Measurements from ENCODE around the gene STK33. TPM values are rescaled to one million over a fixed set of nuclear protein-coding genes. Genes with fewer than 3 reads are reported as not detected.

Gene STK33
- total RNA-seq, 1 experiment from 2014 or later: 10.9 TPM

GRCh38 chr11:8561461-8561860 is 32.6 kb downstream of the STK33 start (continued):
- TF ChIP-seq CTCF (IDR thresholded peaks at IDR 0.05 in 2 of 3, conservative IDR thresholded peaks at IDR 0.05 in 1 of 3; ENCODE audit: borderline replicate concordance in 1 of 3, insufficient read depth in 1 of 3, low read depth in 2 of 3, low read length in 2 of 3) (no peak), EGR1 (IDR thresholded peaks at IDR 0.05; ENCODE audit: low read depth) (no peak), SIN3A (IDR thresholded peaks at IDR 0.05; ENCODE audit: low read depth) (no peak)

- intact Hi-C loops (cut with micrococcal nuclease): no loop called here
Measured at GRCh38 chr11:8558436-8558835, 35.6 kb downstream of the STK33 start.

More at GRCh38 chr11:8558436-8558835, 35.6 kb downstream of the STK33 start:
- Histone ChIP-seq H2AFZ (ENCODE audit: low read depth, low read length, poor library complexity, severe bottlenecking) (no peak overlapping the region), H3K9me3 (ENCODE audit: control insufficient read depth in 1 of 2, insufficient read depth in 1 of 2, low read depth in 1 of 2, low read length in 2 of 2) (0 out of 4 replicates have a peak, but pooled peaks cover 0 to 4% of the 10 kb centered on the region in 2 experiments), H3K27ac (ENCODE audit: low read depth, low read length) (no peak overlapping the region), H3K27me3 (ENCODE audit: insufficient read depth, low read length) (no peaks in the 10 kb centered on the region), H4K20me1 (ENCODE audit: insufficient read depth) (no peaks in the 10 kb centered on the region), H3K9me2 (ENCODE audit: insufficient read depth) (no peaks in the 10 kb centered on the region), H3K4me3 (replicated peaks in 1 of 2; ENCODE audit: low read depth in 1 of 2, low read length in 2 of 2) (no peak overlapping the region), H3K36me3 (ENCODE audit: control insufficient read depth in 1 of 2, insufficient read depth in 2 of 2, low read length in 2 of 2) (no peaks in the 10 kb centered on the region), H3K4me1 (ENCODE audit: control insufficient read depth in 1 of 2, insufficient read depth in 2 of 2, low read length in 2 of 2) (0 out of 4 replicates have a peak, but pooled peaks cover 0 to 4% of the 10 kb centered on the region in 2 experiments), H3K9ac (ENCODE audit: low read length) (no peak overlapping the region), H3K79me2 (ENCODE audit: insufficient read depth, low read length) (no peaks in the 10 kb centered on the region), H3K4me2 (ENCODE audit: low read length) (no peak overlapping the region)
- ChIA-PET CTCF (no interaction called here), RAD21 (ENCODE audit: low non-redundant PET in 1 of 2, low total read pairs in 2 of 2, uncharacterized antibody in 2 of 2, unreplicated experiment in 2 of 2) (no interaction called here), POLR2A (no interaction called here)
- no TSS peak for BruUV-seq (replicated peaks)
- ATAC-seq: no peak
- DNase-seq (ENCODE audit: low read depth, low spot score): no peak
- TF ChIP-seq RAD21 (IDR thresholded peaks at IDR 0.05; ENCODE audit: low read depth): no peak
- TF ChIP-seq ZBTB33 (IDR thresholded peaks at IDR 0.05; ENCODE audit: extremely low read depth, insufficient replicate concordance, low read length): no peak
- no peak for TF ChIP-seq SP1 (IDR thresholded peaks at IDR 0.05; ENCODE audit: low read depth)
- TF ChIP-seq YY1 (IDR thresholded peaks at IDR 0.05; ENCODE audit: extremely low read depth, insufficient replicate concordance, low read depth, low read length): no peak
- TF ChIP-seq ZNF274 (IDR thresholded peaks at IDR 0.05; ENCODE audit: low read depth, low read length): no peak
